Measurements from ENCODE around the gene ZNF766.

- no peak for TF ChIP-seq EZH2phosphoT487 (IDR thresholded peaks at IDR 0.05; ENCODE audit: insufficient read depth, low read depth)
- no peak for TF ChIP-seq EZH2 (IDR thresholded peaks at IDR 0.05; ENCODE audit: insufficient read depth, poor library complexity, severe bottlenecking)
Observed at GRCh38 chr19:52297601-52298364, 28.4 kb downstream of the ZNF766 start.

Data from GM23248 (cell line).